Right kidney (tissue), 9 donors: ENCODE data around the gene GTF2H3.
"Not testable (repeated sequence)": the region's sequence is repeated elsewhere in the genome, so short reads cannot be mapped to it uniquely, and the experiment has no call there.

Experiments
- DNase-seq: peaks from one replicate; pipeline ENCODE4 v3.0.0-alpha.2; 2016
- long read RNA-seq, 8 donors: transcript quantifications; one replicate each; lab custom pipeline, GENCODE V29; 2026

Gene GTF2H3
- long read RNA-seq, donor 1, partial matches to known transcripts, result 0 of 1 reads
- long read RNA-seq, donor 1, other reads (novel, unspliced or antisense), result 0 of 1 reads
- long read RNA-seq, donor 2, transcript GTF2H3-212 (13 exons, 3,329 nt), result major isoform, 7 of 8 reads
- long read RNA-seq, donor 2, partial matches to known transcripts, result 0 of 8 reads
- long read RNA-seq, donor 2, other reads (novel, unspliced or antisense), result 0 of 8 reads
- long read RNA-seq, donor 3, partial matches to known transcripts, result 0 of 3 reads
- long read RNA-seq, donor 3, other reads (novel, unspliced or antisense), result 0 of 3 reads
- long read RNA-seq, donor 4, transcript GTF2H3-212 (13 exons, 3,329 nt), result major isoform, 7 of 10 reads
- long read RNA-seq, donor 4, partial matches to known transcripts, result 0 of 10 reads
- long read RNA-seq, donor 4, other reads (novel, unspliced or antisense), result 0 of 10 reads
- long read RNA-seq, donor 5, partial matches to known transcripts, result 0 of 5 reads
- long read RNA-seq, donor 5, other reads (novel, unspliced or antisense), result 0 of 5 reads
- long read RNA-seq, donor 6, transcript GTF2H3-212 (13 exons, 3,329 nt), result major isoform, 9 of 10 reads
- long read RNA-seq, donor 6, partial matches to known transcripts, result 0 of 10 reads
- long read RNA-seq, donor 6, other reads (novel, unspliced or antisense), result 0 of 10 reads
- long read RNA-seq, donor 7, transcript GTF2H3-212 (13 exons, 3,329 nt), result major isoform, 10 of 12 reads
- long read RNA-seq, donor 7, partial matches to known transcripts, result 0 of 12 reads
- long read RNA-seq, donor 7, other reads (novel, unspliced or antisense), result 0 of 12 reads
- long read RNA-seq, donor 8, partial matches to known transcripts, result 0 of 4 reads
- long read RNA-seq, donor 8, other reads (novel, unspliced or antisense), result 0 of 4 reads

- DNase-seq, result peak; percentile 82
These were observed at the start of gene GTF2H3, which contains the start of gene EIF2B1 for GRCh38 chr12:123633379-123634141. TSS of gene GTF2H3 (plus strand) at chr12:123633829. CDS start at chr12:123633860, 31 bp downstream. TSS of gene EIF2B1 (minus strand) at chr12:123633686. CDS start at chr12:123633557, 129 bp downstream.

GRCh38 chr12:123591702-123592481 is 41.7 kb upstream of the GTF2H3 start:
- DNase-seq, result no peak

DNA sequence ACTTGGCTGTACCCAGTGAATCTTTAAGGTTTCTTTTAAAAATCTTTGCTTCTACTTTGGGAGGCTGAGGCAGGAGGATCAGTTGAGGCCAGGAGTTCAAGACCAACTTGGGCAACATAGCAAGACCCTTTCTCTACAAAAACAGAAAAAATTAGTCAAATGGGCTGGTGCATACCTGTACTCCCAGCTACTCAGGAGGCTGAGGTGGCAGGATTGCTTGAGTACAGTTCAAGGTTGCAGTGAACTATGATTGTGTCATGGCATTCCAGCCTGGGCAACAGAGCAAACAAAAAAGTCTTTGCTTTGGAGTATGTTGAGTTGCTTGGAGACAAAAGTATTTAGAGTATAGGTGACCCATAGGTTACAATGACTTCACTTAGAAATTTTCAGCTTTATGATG is 37.9 kb upstream of the GTF2H3 start:
- DNase-seq, result no peak

DNA sequence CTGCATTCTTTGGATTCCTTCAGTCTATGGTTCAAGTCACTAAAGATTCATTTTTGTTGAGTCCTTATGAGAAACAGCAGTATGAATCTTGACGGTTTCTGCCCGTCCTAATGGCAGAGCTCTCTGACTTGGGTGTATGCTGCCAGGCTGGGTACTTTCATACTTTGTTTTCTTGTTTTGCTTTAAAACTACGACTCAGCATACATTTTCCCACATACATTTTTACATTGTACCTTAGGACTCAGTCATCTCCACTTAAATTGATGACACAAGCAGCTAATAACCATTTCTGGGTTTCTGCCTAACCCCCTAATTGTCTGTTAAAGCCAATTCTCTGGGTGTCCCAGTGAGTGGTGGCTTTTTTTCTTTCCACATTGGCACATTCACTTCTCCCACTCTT is 36.5 kb upstream of the GTF2H3 start:
- no peak for DNase-seq

GRCh38 chr12:123598522-123598921 is 35.1 kb upstream of the GTF2H3 start:
- no peak for DNase-seq

DNA sequence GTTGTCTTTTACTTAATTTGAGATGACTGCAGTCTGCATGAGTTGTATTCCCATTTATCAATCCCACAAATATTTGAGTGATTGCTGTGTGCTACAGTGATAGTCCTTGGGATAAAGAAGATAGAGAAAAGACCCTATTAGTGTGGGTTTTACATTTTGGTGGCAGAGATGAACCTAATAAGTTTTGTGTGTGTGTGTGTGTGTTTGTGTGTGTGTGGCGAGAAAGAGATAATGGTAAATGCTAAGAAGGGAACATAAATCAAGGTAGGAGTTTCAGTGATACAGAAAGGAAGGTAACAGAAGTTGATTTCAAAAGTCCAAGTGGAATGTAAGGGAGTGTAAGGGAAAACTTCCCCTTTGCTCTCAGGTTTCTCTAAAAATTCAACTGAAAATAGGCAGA is 34.3 kb upstream of the GTF2H3 start:
- no peak for DNase-seq

DNA sequence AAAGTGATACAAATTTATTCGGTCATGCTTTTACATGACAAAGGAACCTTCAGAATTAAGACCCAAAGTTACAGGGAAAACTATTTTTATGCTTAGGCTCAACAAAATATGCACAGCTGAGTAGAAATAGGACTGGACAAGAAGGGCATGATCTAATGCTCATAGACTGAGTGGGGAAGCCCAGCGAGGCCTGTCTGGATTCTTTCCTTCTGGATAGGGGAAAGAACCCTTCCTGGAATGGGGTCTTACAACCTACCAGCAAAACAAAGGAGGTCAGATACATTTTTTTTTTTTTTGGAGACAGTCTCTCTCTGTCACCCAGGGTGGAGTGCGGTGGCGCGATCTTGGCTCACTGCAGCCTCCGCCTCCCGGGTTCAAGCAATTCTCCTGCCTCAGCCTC is 33.9 kb upstream of the GTF2H3 start:
- no peak for DNase-seq

- peak; percentile 98 for DNase-seq
These were observed 31.8 kb upstream of the GTF2H3 start, which contains the start of gene DDX55 for GRCh38 chr12:123601602-123602489. TSS of gene DDX55 (plus strand) at chr12:123602099. CDS start at chr12:123602149, 50 bp downstream.

DNA sequence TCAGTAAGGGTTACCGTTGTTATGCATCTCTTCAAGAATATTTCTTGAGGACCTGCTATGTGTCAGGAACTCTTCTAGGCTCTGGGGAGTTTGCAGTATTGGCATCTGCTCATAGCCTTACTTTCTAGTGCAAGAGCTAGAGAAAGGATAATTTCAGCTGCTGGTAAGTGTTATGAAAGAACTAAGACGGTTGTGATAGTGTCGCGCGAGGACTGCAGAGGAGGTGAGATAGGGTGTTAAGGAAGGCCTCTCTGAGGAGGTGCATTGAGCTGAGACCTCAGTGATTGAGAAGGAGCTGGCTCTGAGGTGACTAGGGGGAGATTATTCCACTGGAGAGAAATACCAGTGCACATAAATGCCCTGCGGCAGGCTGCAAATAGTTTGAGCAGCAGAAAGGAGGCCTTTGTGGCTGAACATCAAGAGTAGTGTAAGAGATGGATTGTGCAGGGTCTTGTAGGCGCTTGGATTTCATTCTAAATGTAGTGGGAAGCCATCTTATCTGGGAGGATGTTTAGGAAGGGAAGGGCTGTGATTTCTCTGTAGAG is 30.9 kb upstream of the GTF2H3 start:
- no peak for DNase-seq

DNA sequence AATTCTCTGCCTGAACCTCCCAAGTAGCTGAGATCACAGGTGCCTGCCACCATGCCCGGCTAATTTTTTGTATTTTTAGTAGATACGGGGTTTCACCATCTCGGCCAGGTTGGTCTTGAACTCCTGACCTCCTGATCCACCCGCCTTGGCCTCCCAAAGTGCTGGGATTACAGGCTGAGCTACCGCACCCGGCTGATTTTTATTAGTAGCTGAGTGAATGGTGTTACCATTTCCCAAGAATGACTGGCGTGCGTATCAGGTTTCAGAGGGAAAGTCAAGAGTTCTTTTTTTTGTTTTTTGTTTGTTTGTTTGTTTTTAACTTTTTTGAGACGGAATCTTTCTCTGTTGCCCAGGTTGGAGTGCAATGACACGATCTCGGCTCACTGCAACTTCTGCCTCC is 30.1 kb upstream of the GTF2H3 start:
- not testable (repeated sequence) for DNase-seq

- no peak for DNase-seq
These were observed 25.9 kb upstream of the GTF2H3 start for GRCh38 chr12:123607756-123608155.

- no peak for DNase-seq
These were observed 25.4 kb upstream of the GTF2H3 start for GRCh38 chr12:123608182-123608581.

GRCh38 chr12:123614110-123614509 is 19.5 kb upstream of the GTF2H3 start:
- no peak for DNase-seq

DNA sequence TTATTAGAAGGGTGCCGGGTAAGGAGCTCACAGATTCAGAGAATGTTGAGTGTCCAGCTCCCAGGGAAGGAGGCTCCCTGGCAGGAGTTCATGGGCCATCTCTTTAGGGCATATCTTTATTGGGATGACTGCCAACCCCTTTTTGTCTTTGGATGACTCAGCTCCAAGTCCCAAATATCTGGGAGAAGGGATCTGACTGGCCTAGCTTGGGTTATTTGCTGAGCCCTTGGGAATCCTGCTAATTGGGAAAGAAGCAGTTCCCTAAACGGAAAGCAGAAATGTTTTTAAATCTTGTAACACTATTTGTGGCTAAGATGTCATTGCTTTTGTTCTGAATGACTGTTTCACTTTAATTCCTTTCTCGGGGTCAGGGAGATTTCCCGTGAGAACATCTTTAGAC is 19.1 kb upstream of the GTF2H3 start:
- DNase-seq, result no peak

DNA sequence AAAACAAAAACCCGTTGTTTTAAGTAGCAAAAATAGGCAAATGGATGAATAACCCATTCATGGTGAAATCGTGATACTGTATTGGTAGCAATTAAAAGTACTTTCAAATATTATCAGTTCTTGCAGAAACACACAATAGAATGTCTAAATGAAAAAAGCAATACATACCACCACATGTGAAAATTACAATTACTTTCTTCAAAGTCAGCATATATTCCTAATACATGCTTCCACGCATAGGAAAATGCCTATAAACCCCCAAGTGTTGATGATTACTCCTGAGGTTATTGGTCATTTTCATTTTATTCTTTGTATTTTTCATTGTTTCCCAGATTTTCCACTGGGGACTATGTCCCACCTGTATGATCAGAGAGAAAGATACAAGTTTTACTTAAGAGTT is 16.5 kb upstream of the GTF2H3 start:
- DNase-seq, result no peak

GRCh38 chr12:123617580-123617979 is 16.0 kb upstream of the GTF2H3 start:
- DNase-seq, result no peak

- no peak for DNase-seq
These were observed 12.5 kb upstream of the GTF2H3 start for GRCh38 chr12:123621101-123621500.

GRCh38 chr12:123621619-123622530 is 11.8 kb upstream of the GTF2H3 start:
- no peak for DNase-seq

- no peak for DNase-seq
These were observed 523 bp downstream of the GTF2H3 start for GRCh38 chr12:123634142-123634561.
